GM21367 (cell line): ENCODE results near the gene ARFGEF3.
"Not testable (repeated sequence)": the region's sequence is repeated elsewhere in the genome, so short reads cannot be mapped to it uniquely, and the experiment has no call there.

Experiments
- ATAC-seq: cut with Tn5 transposase; IDR thresholded peaks from one replicate; pipeline ENCODE4 v1.9.1; 2021; ENCODE audit not compliant: unreplicated experiment

The ARFGEF3 gene, protein sequence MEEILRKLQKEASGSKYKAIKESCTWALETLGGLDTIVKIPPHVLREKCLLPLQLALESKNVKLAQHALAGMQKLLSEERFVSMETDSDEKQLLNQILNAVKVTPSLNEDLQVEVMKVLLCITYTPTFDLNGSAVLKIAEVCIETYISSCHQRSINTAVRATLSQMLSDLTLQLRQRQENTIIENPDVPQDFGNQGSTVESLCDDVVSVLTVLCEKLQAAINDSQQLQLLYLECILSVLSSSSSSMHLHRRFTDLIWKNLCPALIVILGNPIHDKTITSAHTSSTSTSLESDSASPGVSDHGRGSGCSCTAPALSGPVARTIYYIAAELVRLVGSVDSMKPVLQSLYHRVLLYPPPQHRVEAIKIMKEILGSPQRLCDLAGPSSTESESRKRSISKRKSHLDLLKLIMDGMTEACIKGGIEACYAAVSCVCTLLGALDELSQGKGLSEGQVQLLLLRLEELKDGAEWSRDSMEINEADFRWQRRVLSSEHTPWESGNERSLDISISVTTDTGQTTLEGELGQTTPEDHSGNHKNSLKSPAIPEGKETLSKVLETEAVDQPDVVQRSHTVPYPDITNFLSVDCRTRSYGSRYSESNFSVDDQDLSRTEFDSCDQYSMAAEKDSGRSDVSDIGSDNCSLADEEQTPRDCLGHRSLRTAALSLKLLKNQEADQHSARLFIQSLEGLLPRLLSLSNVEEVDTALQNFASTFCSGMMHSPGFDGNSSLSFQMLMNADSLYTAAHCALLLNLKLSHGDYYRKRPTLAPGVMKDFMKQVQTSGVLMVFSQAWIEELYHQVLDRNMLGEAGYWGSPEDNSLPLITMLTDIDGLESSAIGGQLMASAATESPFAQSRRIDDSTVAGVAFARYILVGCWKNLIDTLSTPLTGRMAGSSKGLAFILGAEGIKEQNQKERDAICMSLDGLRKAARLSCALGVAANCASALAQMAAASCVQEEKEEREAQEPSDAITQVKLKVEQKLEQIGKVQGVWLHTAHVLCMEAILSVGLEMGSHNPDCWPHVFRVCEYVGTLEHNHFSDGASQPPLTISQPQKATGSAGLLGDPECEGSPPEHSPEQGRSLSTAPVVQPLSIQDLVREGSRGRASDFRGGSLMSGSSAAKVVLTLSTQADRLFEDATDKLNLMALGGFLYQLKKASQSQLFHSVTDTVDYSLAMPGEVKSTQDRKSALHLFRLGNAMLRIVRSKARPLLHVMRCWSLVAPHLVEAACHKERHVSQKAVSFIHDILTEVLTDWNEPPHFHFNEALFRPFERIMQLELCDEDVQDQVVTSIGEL (N-terminal part only)

GRCh38 chr6:138161338-138162110 lies at the start of gene ARFGEF3:
Gene ARFGEF3 (plus strand): TSS chr6:138161939. CDS start chr6:138162087, 148 bp downstream.
- peak; percentile 70 for ATAC-seq

GRCh38 chr6:138113588-138114210 lies 48.0 kb upstream of the ARFGEF3 start:
- no peak for ATAC-seq

- no peak for ATAC-seq
Measured at GRCh38 chr6:138115201-138115600, 46.5 kb upstream of the ARFGEF3 start.

- peak; percentile 66 for ATAC-seq
Measured at GRCh38 chr6:138115877-138116660, 45.7 kb upstream of the ARFGEF3 start.

GRCh38 chr6:138116661-138116999 lies 45.1 kb upstream of the ARFGEF3 start:
- no peak for ATAC-seq

GRCh38 chr6:138117376-138117914 lies 44.3 kb upstream of the ARFGEF3 start:
- ATAC-seq, result no peak

GRCh38 chr6:138119229-138119628 lies 42.5 kb upstream of the ARFGEF3 start:
- ATAC-seq, result not testable (repeated sequence)

- no peak for ATAC-seq
Measured at GRCh38 chr6:138119976-138120375, 41.8 kb upstream of the ARFGEF3 start.

DNA sequence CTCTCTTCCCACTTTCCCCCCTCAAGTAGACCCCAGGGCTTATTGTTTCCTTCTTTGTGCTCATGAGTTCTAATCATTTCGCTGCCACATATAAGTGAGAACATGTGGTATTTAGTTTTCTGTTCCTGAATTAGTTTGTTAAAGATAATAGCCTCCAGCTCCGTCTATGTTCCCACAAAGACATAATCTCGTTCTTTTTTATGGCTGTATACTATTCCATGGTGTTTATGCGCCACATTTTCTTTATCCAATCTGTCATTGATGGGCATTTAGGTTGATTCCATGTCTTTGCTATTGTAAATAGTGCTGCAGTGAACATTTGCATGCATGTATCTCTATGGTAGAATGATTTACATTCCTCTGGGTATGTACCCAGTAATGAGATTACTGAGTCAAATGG lies 37.6 kb upstream of the ARFGEF3 start:
- ATAC-seq, result no peak

DNA sequence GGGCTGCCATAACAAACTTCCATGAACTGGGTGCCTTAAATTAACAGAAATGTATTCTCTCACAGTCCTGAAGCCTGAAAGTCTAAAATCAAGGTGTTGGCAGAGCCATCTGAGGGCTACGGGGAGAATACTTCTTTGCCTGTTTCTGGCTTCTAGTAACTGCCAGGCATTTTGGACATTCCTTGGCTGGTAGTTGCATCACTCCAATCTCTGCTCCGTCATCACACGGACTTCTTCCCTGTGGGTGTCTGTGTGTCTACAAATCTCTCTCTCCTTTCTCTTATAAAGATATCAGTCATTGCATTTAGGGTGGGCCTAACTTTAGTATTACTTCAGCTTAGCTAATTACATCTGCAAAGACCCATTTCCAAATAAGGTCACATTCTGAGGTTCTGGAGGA lies 33.6 kb upstream of the ARFGEF3 start:
- ATAC-seq, result no peak

- no peak for ATAC-seq
Measured at GRCh38 chr6:138129190-138129589, 32.5 kb upstream of the ARFGEF3 start.

GRCh38 chr6:138142806-138143205 lies 18.9 kb upstream of the ARFGEF3 start:
- ATAC-seq, result no peak

GRCh38 chr6:138145402-138145801 lies 16.3 kb upstream of the ARFGEF3 start:
- ATAC-seq, result peak; percentile 91

- no peak for ATAC-seq
Measured at GRCh38 chr6:138146544-138146943, 15.2 kb upstream of the ARFGEF3 start.

DNA sequence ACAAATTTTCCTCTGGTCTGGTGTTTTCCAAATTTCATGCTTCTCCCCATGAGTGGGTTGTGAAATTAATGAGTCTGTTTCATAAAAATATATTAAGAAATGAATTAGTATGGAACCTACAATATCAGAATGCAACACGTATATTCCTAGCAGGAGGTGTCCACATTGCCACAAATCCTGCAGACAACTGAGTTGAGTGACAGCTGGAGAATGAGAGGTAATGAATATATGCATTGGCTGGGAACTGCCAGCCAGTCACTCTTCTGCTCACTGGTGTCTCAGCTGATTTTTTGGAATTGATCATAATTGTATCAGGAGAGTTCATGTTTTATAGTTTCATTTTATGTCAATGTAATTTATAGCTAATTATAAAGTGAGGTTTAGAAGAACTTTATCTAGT lies 6.3 kb upstream of the ARFGEF3 start:
- no peak for ATAC-seq

DNA sequence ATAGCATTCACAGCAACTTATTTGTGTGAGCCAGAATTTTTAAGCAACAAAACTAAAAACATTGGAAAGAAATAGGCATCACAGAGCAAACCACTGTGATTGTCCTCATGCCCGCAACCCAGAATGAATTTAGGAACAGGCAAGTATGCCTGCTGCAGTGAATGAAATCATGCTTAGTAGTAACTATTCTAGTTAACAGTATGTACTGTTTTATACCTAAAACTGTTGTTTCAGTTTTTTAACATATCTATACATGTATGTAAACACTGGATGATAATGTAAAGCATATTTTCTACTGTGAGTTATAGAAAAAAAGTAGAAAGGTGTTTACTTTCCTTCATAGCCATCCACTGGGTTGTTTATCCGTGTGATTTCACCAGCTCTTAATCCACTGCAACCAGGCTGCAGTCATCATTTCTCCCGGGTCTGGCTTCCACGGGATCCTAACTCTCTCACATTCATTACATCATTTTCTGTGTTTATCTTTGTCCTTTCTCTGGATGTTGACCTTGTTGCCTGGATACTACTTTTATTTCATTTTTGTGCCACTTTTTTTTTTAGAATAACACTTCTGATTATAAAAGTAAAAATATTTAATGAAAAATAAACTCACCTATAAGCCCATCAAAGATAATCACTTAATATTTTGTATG lies 3.6 kb upstream of the ARFGEF3 start:
- no peak for ATAC-seq

DNA sequence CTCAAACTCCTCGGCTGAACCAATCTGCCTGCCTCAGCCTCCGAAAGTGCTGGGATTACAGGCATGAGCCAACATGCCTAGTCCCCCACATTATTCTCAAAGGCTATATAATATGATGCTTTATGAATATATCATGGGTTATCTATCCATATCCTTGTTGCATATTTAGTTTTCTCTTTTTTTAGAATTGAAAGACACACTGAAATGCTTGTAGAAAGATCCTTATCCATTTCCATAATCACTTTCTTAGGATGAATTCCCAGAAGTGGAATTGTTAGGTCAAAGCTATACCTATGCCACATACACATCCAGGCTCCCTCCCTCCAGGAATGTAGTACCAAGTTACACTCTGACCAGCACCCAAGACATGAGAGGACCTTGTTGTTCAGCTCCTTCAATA lies 2.5 kb upstream of the ARFGEF3 start:
- ATAC-seq, result no peak

GRCh38 chr6:138160329-138161087 lies 1.2 kb upstream of the ARFGEF3 start:
- ATAC-seq, result no peak
